LNCAP (cell line): ENCODE results near the gene ARID5B.

Experiments
- TF ChIP-seq, protein P1 (sequence below): fragments of 450-650 bp; IDR thresholded peaks from 2 replicates; pipeline ENCODE4 v1.5.1; 2017; ENCODE audit warnings: mild to moderate bottlenecking

Gene ARID5B

DNA sequence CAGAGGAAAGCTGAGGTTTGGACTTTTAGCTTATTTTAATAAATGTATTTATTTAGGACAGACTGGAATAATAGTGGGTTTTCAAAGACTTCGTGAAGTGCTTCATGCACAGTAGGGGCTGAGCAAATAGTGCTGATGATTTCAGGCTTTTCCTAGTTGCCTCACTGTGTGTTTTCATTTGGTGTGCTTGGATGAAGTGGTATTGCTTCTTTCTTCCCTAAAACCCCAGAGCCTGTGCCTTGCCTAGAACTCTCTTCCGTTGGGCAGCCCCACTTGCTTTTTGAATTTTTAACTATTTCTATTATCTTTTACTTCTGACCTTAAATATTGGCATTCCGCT is 49.6 kb downstream of the ARID5B start:
- TF ChIP-seq, protein P1, sequence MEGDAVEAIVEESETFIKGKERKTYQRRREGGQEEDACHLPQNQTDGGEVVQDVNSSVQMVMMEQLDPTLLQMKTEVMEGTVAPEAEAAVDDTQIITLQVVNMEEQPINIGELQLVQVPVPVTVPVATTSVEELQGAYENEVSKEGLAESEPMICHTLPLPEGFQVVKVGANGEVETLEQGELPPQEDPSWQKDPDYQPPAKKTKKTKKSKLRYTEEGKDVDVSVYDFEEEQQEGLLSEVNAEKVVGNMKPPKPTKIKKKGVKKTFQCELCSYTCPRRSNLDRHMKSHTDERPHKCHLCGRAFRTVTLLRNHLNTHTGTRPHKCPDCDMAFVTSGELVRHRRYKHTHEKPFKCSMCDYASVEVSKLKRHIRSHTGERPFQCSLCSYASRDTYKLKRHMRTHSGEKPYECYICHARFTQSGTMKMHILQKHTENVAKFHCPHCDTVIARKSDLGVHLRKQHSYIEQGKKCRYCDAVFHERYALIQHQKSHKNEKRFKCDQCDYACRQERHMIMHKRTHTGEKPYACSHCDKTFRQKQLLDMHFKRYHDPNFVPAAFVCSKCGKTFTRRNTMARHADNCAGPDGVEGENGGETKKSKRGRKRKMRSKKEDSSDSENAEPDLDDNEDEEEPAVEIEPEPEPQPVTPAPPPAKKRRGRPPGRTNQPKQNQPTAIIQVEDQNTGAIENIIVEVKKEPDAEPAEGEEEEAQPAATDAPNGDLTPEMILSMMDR: no peak

DNA sequence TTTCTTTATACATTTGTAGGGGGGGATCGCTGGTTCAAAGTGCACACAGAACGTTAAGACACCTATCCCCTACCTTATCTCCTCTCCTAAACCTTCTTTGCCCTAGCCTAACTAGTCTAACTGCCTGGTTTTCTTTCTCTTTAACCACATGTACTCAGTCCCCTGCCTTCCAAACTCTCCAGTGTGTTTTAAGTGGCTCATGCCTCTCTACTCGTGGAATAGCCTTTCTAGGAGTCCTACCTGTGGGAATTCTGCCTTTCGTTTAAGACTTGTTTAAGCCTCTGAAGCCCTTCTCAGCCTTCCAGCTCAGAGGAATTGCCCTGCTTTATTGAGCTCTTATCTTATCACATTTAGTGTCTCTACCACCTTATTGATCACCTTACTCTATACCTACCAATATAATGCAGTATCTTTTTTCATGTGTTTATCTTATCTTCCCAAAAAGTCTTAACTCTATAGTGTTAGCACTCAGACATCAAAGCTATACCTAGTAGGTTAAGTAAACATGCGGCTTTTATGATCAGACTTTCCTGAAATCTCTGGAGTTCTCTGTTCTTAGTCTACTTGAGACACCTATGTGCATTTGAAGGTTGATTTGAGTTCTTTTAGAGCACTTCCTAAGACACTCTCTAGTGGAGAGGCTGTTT is 50.7 kb downstream of the ARID5B start:
- TF ChIP-seq, protein P1: no peak

DNA sequence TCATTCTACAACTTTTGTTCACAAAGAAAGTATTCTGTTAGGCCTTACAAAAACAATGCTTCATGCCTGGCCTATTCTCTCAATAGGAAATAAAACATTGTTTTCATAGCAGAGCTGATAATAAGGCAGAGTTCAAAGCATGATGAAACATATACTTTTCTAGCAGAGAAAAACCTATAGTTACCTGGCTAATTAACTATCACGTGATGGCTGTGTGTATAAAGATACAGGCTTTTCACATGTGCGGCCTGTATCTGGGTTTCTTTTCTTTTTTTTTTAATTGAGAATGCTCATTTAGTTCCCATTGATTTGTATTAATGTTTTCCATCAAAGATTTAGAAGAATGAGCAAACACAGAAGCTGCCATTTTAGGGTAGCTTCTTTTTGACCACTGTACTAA is 51.7 kb downstream of the ARID5B start:
- TF ChIP-seq, protein P1: no peak

DNA sequence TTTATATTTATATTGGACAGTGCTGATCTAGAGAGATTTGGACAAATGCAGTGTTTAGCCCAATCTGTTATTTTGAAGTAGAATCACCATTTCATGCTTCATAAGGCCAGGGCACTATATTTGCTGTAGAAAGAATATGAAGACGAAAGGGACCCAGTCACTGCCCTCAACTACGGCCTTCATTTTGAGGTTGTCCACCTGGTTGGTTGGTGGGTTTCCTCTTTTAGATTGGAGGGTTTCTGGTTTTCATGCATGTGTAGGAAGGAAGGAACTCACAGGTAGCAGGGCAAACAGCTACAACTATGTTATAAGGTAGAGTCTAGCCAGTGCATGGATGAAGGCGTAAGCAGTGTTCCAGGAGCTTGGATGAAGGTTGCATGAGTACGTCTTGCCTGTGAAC is 56.3 kb downstream of the ARID5B start:
- TF ChIP-seq, protein P1: no peak

DNA sequence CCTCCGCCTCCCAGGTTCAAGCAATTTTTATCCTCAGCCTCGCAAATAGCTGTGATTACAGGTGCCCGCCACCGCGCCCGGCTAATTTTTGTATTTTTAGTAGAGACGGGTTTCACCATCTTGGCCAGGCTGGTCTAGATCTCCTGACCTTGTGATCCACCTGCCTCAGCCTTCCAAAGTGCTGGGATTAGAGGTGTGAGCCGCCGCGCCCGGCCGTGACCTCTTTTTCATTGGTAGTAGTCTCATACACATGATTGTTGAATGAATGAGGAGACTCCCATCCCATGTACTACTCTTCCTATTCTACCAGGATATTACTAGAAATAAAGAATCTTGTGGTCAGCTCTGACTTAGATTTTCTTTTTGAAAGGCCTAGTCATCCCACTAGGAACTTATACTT is 56.8 kb downstream of the ARID5B start:
- TF ChIP-seq, protein P1: no peak

DNA sequence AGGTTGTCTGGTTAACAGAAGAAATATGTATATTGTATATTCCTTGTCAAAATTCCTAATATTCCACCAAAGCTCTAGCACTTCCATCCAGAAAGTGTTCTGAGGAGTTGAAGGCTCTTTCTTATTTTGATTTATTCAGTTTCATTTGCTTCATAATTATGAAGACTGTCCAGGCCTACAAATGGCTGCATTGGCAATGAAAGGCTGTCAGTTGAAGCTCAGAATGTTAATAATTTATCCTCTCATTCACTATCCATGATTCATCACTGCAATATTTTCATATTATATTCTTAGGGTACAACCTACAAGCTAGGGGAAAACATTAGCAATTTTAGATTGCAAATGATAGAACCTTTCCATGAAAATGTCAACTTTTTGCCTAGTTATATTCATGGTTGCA is 57.3 kb downstream of the ARID5B start:
- TF ChIP-seq, protein P1: no peak

DNA sequence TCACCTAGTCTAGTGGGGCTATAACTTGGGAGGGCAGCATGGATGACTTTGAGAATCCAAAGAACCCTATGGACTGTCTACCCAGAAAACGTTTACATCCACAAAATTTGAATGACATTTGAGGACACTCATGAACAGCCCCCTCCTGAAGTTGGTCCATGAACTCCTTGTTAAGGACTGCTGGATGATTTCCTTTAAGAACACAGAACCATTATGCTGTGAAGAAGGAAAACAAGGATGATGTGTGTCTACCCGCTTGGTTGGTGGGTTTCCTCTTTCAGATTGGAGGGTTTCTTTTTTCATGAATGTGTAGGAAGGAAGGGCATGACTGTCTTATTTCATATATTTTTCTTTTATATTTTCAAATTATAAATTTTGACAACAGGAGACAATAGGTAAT is 58.3 kb downstream of the ARID5B start:
- TF ChIP-seq, protein P1: no peak
